ENCODE results near the gene GATA5.

Gene GATA5

GRCh38 chr20:62457098-62457497 is 18.7 kb downstream of the GATA5 start:
- H3F3A ChIP-seq (ENCODE audit: insufficient read depth): no peaks in the 10 kb centered on the region
- H3K9ac ChIP-seq (ENCODE audit: low read length): no peak overlapping the region
- no peak overlapping the region for H3K27ac ChIP-seq (ENCODE audit: low read depth, low read length)
- no peak overlapping the region for H3K4me2 ChIP-seq (ENCODE audit: low read depth, low read length, poor library complexity, severe bottlenecking)
- H3K36me3 ChIP-seq (ENCODE audit: low read length): no peaks in the 10 kb centered on the region
- no peaks in the 10 kb centered on the region for H3K27me3 ChIP-seq (ENCODE audit: low read length)
- H2AFZ ChIP-seq (ENCODE audit: low read depth, low read length, severe bottlenecking): no peak overlapping the region
- no peaks in the 10 kb centered on the region for H3K9me3 ChIP-seq (ENCODE audit: insufficient read depth, low read length)
- H3K4me3 ChIP-seq (ENCODE audit: insufficient read depth, low read length, poor library complexity, severe bottlenecking): no peak overlapping the region
- no peaks in the 10 kb centered on the region for H3K9me2 ChIP-seq (replicated peaks; ENCODE audit: insufficient read depth, low read length)
- H3K79me2 ChIP-seq (ENCODE audit: insufficient read depth, low read length): no peaks in the 10 kb centered on the region
- H4K20me1 ChIP-seq (ENCODE audit: low read depth, low read length): no peaks in the 10 kb centered on the region
- TF ChIP-seq CTCF (IDR thresholded peaks at IDR 0.05; ENCODE audit: insufficient read depth, low read length, poor library complexity, severe bottlenecking) (no peak), EZH2phosphoT487 (conservative IDR thresholded peaks at IDR 0.05; ENCODE audit: low read length) (no peak)

DNA sequence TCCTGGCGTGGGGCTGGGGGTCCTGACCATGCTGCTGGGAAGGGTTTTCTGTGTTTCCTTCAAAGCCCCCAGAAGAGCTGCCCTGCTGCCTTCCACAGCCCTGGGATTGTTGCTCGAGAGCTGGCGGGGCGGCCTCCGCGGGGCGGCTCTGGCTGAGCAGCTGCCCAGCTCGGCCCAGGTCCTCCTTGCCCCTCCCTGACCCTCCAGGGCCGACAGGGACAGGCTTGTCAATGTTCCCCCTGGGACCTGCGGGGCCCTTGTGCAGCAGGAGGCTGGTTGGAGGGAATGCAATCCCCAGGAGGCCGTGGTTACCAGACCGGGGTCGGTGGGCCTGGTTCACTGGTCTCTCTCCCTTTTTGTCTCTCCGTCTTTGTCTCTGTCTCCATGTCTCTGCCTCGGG is 19.9 kb downstream of the GATA5 start:
- no peaks in the 10 kb centered on the region for H3K9me2 ChIP-seq (replicated peaks; ENCODE audit: insufficient read depth, low read length)
- no peaks in the 10 kb centered on the region for H3F3A ChIP-seq (ENCODE audit: insufficient read depth)
- no peak overlapping the region for H3K27ac ChIP-seq (ENCODE audit: low read depth, low read length)
- H2AFZ ChIP-seq (ENCODE audit: low read depth, low read length, severe bottlenecking): no peak overlapping the region
- H3K9ac ChIP-seq (ENCODE audit: low read length): no peak overlapping the region
- no peaks in the 10 kb centered on the region for H3K36me3 ChIP-seq (ENCODE audit: low read length)
- no peak for TF ChIP-seq CTCF (IDR thresholded peaks at IDR 0.05; ENCODE audit: insufficient read depth, low read length, poor library complexity, severe bottlenecking)
- no peak for TF ChIP-seq EZH2phosphoT487 (conservative IDR thresholded peaks at IDR 0.05; ENCODE audit: low read length)
- no peak overlapping the region for H3K4me3 ChIP-seq (ENCODE audit: insufficient read depth, low read length, poor library complexity, severe bottlenecking)
- no peaks in the 10 kb centered on the region for H4K20me1 ChIP-seq (ENCODE audit: low read depth, low read length)
- no peak overlapping the region for H3K4me2 ChIP-seq (ENCODE audit: low read depth, low read length, poor library complexity, severe bottlenecking)
- no peaks in the 10 kb centered on the region for H3K27me3 ChIP-seq (ENCODE audit: low read length)
- no peaks in the 10 kb centered on the region for H3K9me3 ChIP-seq (ENCODE audit: insufficient read depth, low read length)
- H3K79me2 ChIP-seq (ENCODE audit: insufficient read depth, low read length): no peaks in the 10 kb centered on the region

DNA sequence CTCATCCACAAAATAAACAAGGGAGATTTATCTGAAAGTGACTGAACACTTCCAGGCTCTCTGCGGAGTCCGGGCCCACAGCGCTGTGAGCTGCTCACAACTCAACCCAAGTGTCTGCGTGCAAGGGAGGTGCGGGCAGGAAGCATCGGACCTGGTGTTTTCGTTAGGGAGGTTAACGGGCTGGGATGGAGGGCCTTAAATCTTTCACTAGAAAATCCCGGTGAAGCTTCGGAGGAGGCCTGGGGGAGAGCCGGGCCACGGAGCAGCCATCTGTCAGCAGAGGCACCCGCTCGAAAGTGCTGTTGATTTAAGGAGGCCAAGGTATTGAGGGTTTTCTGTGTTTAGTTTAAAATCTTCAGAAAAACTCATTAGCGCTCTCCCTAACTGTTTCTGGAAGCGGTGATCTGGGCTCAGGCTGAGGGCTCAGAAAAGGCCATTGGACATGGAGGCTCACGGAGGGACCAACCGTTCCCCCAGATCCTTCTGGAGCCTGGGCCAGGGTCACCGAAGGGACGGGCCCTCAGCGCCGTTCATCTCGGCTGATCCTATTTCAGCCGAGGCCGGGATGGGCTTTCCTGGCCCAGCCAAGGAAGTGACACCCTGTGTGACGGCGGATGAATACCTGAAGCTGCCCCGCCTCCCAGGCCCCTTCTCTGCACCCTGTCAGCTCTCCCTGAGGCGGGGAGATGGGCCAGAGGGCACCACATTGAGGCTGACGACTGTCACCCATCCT is 20.7 kb downstream of the GATA5 start:
- no peaks in the 10 kb centered on the region for H3K9me2 ChIP-seq (replicated peaks; ENCODE audit: insufficient read depth, low read length)
- H3K27me3 ChIP-seq (ENCODE audit: low read length): no peaks in the 10 kb centered on the region
- no peak overlapping the region for H3K27ac ChIP-seq (ENCODE audit: low read depth, low read length)
- H3K9ac ChIP-seq (ENCODE audit: low read length): no peak overlapping the region
- no peak overlapping the region for H3K4me2 ChIP-seq (ENCODE audit: low read depth, low read length, poor library complexity, severe bottlenecking)
- no peaks in the 10 kb centered on the region for H4K20me1 ChIP-seq (ENCODE audit: low read depth, low read length)
- no peaks in the 10 kb centered on the region for H3K9me3 ChIP-seq (ENCODE audit: insufficient read depth, low read length)
- TF ChIP-seq CTCF (IDR thresholded peaks at IDR 0.05; ENCODE audit: insufficient read depth, low read length, poor library complexity, severe bottlenecking): no peak
- TF ChIP-seq EZH2phosphoT487 (conservative IDR thresholded peaks at IDR 0.05; ENCODE audit: low read length): no peak
- no peaks in the 10 kb centered on the region for H3F3A ChIP-seq (ENCODE audit: insufficient read depth)
- H2AFZ ChIP-seq (ENCODE audit: low read depth, low read length, severe bottlenecking): no peak overlapping the region
- no peaks in the 10 kb centered on the region for H3K79me2 ChIP-seq (ENCODE audit: insufficient read depth, low read length)
- H3K4me3 ChIP-seq (ENCODE audit: insufficient read depth, low read length, poor library complexity, severe bottlenecking): no peak overlapping the region
- H3K36me3 ChIP-seq (ENCODE audit: low read length): no peaks in the 10 kb centered on the region

Data from SU-DHL-6 (cell line).